HUES48 (cell line): ENCODE results near the gene F11R.
"Not testable (repeated sequence)": the region's sequence is repeated elsewhere in the genome, so short reads cannot be mapped to it uniquely, and the experiment has no call there.

Experiments used
- H3K27ac ChIP-seq: one replicate; pipeline ENCODE4 v1.7.0; 2013; ENCODE audit warnings: low read depth, low read length, inconsistent platforms
- H3K27me3 ChIP-seq: 2 replicates; pipeline ENCODE4 v1.6.1; 2013; ENCODE audit warnings: mild to moderate bottlenecking, low read length; ENCODE audit not compliant: control insufficient read depth, insufficient read depth
- H3K36me3 ChIP-seq: 2 replicates; pipeline ENCODE4 v1.6.1; 2013; ENCODE audit warnings: low read length; ENCODE audit not compliant: control insufficient read depth, insufficient read depth
- H3K4me1 ChIP-seq: 2 replicates; pipeline ENCODE4 v1.6.1; 2013; ENCODE audit warnings: mild to moderate bottlenecking, low read length; ENCODE audit not compliant: control insufficient read depth, insufficient read depth
- H3K4me3 ChIP-seq: 2 replicates; pipeline ENCODE4 v1.5.1; 2013; ENCODE audit warnings: mild to moderate bottlenecking, low read depth, low read length
- H3K9ac ChIP-seq: 2 replicates; pipeline ENCODE4 v1.6.1; 2013; ENCODE audit warnings: mild to moderate bottlenecking, low read depth, low read length, moderate library complexity
- H3K9me3 ChIP-seq: 2 replicates; pipeline ENCODE4 v1.6.1; 2013; ENCODE audit warnings: low read length; ENCODE audit not compliant: control insufficient read depth, insufficient read depth

F11R gene

GRCh38 chr1:160992036-160992435 is 28.9 kb downstream of the F11R start:
- H3K9ac ChIP-seq, H3K9me3 ChIP-seq, H3K27ac ChIP-seq, H3K27me3 ChIP-seq, H3K4me3 ChIP-seq: not testable (repeated sequence)
- Histone ChIP-seq H3K4me1 (peaks cover 21% of the 10 kb centered on the region), H3K36me3 (peaks cover 17% of the 10 kb centered on the region)

GRCh38 chr1:160987359-160988050 is 33.4 kb downstream of the F11R start:
- peaks cover 7% of the 10 kb centered on the region; the same call in 1 of the 2 replicates for H3K9me3 ChIP-seq
- H3K4me1 ChIP-seq = peaks cover 43% of the 10 kb centered on the region
- H3K9ac ChIP-seq = 0 out of 2 replicates have a peak overlapping the region, but pooled peaks have one; percentile 25
- no peaks in the 10 kb centered on the region for H3K27me3 ChIP-seq
- peak overlapping the region; percentile 79 for H3K27ac ChIP-seq
- peak overlapping the region; percentile 28; the same call in 1 of the 2 replicates for H3K4me3 ChIP-seq
- no peaks in the 10 kb centered on the region for H3K36me3 ChIP-seq

GRCh38 chr1:160985723-160986122 is 35.2 kb downstream of the F11R start:
- H3K27me3 ChIP-seq = no peaks in the 10 kb centered on the region
- H3K9ac ChIP-seq = no peak overlapping the region
- H3K36me3 ChIP-seq = no peaks in the 10 kb centered on the region
- no peak overlapping the region for H3K4me3 ChIP-seq
- no peak overlapping the region for H3K27ac ChIP-seq
- H3K4me1 ChIP-seq = peaks cover 56% of the 10 kb centered on the region
- peaks cover 7% of the 10 kb centered on the region; the same call in 1 of the 2 replicates for H3K9me3 ChIP-seq

- Histone ChIP-seq H3K27ac (peak overlapping the region; percentile 73), H3K4me1 (peaks cover 34% of the 10 kb centered on the region), H3K9me3 (peaks cover 7% of the 10 kb centered on the region; the same call in 1 of the 2 replicates), H3K9ac (peak overlapping the region; percentile 76), H3K27me3 (no peaks in the 10 kb centered on the region), H3K36me3 (no peaks in the 10 kb centered on the region), H3K4me3 (peak overlapping the region; percentile 57)
Observed at GRCh38 chr1:160981584-160982411, 39.2 kb downstream of the F11R start.

GRCh38 chr1:160979286-160979685 is 41.7 kb downstream of the F11R start:
- Histone ChIP-seq H3K4me1 (peaks cover 25% of the 10 kb centered on the region), H3K9me3 (no peaks in the 10 kb centered on the region), H3K36me3 (no peaks in the 10 kb centered on the region), H3K9ac (no peak overlapping the region), H3K27me3 (no peaks in the 10 kb centered on the region), H3K4me3 (no peak overlapping the region), H3K27ac (no peak overlapping the region)

- no peaks in the 10 kb centered on the region for H3K27me3 ChIP-seq
- peaks cover 27% of the 10 kb centered on the region for H3K4me1 ChIP-seq
Observed at GRCh38 chr1:160978510-160978927, 42.4 kb downstream of the F11R start.

GRCh38 chr1:160975026-160975425 is 45.9 kb downstream of the F11R start:
- Histone ChIP-seq H3K4me1 (peaks cover 26% of the 10 kb centered on the region), H3K9ac (no peak overlapping the region)

More at GRCh38 chr1:160978510-160978927, 42.4 kb downstream of the F11R start:
- Histone ChIP-seq H3K27ac (no peak overlapping the region), H3K9me3 (no peaks in the 10 kb centered on the region), H3K9ac (no peak overlapping the region), H3K36me3 (no peaks in the 10 kb centered on the region), H3K4me3 (no peak overlapping the region)

GRCh38 chr1:160973491-160973890 is 47.5 kb downstream of the F11R start:
- H3K9ac ChIP-seq = no peak overlapping the region
- H3K27ac ChIP-seq = no peak overlapping the region
- peaks cover 26% of the 10 kb centered on the region for H3K4me1 ChIP-seq
- no peak overlapping the region for H3K4me3 ChIP-seq
- no peaks in the 10 kb centered on the region for H3K27me3 ChIP-seq
- no peaks in the 10 kb centered on the region for H3K36me3 ChIP-seq
- no peaks in the 10 kb centered on the region for H3K9me3 ChIP-seq

More at GRCh38 chr1:160975026-160975425, 45.9 kb downstream of the F11R start:
- no peaks in the 10 kb centered on the region for H3K27me3 ChIP-seq
- H3K9me3 ChIP-seq = no peaks in the 10 kb centered on the region
- H3K36me3 ChIP-seq = no peaks in the 10 kb centered on the region
- H3K4me3 ChIP-seq = no peak overlapping the region
- H3K27ac ChIP-seq = no peak overlapping the region

- no peak overlapping the region for H3K4me3 ChIP-seq
- H3K27ac ChIP-seq = no peak overlapping the region
- no peak overlapping the region for H3K9ac ChIP-seq
- no peaks in the 10 kb centered on the region for H3K36me3 ChIP-seq
- no peaks in the 10 kb centered on the region for H3K9me3 ChIP-seq
- H3K4me1 ChIP-seq = peaks cover 26% of the 10 kb centered on the region
- H3K27me3 ChIP-seq = no peaks in the 10 kb centered on the region
Observed at GRCh38 chr1:160972939-160973338, 48.0 kb downstream of the F11R start.

- Histone ChIP-seq H3K4me1 (peaks cover 26% of the 10 kb centered on the region), H3K4me3 (peak overlapping the region; percentile 32), H3K36me3 (no peaks in the 10 kb centered on the region), H3K27ac (peak overlapping the region; percentile 31), H3K27me3 (no peaks in the 10 kb centered on the region), H3K9ac (no peak overlapping the region), H3K9me3 (no peaks in the 10 kb centered on the region)
Observed at GRCh38 chr1:160971618-160972056, 49.3 kb downstream of the F11R start.

- no peak overlapping the region for H3K4me3 ChIP-seq
- H3K36me3 ChIP-seq = no peaks in the 10 kb centered on the region
- H3K9ac ChIP-seq = no peak overlapping the region
- no peaks in the 10 kb centered on the region for H3K4me1 ChIP-seq
- no peaks in the 10 kb centered on the region for H3K27me3 ChIP-seq
- H3K9me3 ChIP-seq = no peaks in the 10 kb centered on the region
- no peak overlapping the region for H3K27ac ChIP-seq
Observed at GRCh38 chr1:160963521-160963920, 57.4 kb downstream of the F11R start.
